Measurements from ENCODE around the gene C2CD4C.

The C2CD4C gene

DNA sequence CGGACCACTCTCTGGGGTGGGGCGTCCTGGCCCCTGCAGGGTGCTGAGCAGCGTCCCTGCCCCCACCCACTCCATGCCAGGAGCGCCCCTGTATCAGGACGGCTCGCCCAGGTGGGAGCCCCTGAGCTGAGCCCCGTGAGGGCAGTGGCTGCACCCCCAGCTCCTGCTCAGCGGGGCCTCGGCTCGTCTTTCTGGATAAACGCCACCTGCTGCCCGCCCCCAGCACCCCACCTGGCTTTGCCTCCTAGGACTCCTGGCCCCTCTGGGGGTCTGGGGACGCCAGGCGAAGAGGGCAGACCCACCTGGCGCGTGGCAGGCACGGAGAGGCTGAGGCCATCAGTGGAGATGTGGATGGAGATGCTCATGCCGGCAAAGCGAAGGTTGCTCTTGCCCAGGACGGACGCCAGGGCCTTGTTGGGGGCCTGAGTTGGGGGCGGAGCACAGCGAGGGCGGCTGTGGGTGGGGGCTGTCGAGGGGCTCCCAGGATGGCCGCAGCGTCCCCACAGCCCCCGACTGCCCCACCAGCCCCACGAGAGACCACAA lies 29.5 kb upstream of the C2CD4C start:
- no peak overlapping the region for H3K4me3 ChIP-seq (replicated peaks; ENCODE audit: low read depth, low read length)
- TF ChIP-seq, protein P1, sequence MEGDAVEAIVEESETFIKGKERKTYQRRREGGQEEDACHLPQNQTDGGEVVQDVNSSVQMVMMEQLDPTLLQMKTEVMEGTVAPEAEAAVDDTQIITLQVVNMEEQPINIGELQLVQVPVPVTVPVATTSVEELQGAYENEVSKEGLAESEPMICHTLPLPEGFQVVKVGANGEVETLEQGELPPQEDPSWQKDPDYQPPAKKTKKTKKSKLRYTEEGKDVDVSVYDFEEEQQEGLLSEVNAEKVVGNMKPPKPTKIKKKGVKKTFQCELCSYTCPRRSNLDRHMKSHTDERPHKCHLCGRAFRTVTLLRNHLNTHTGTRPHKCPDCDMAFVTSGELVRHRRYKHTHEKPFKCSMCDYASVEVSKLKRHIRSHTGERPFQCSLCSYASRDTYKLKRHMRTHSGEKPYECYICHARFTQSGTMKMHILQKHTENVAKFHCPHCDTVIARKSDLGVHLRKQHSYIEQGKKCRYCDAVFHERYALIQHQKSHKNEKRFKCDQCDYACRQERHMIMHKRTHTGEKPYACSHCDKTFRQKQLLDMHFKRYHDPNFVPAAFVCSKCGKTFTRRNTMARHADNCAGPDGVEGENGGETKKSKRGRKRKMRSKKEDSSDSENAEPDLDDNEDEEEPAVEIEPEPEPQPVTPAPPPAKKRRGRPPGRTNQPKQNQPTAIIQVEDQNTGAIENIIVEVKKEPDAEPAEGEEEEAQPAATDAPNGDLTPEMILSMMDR (IDR thresholded peaks at IDR 0.05; ENCODE audit: low read depth, low read length, missing control alignments), result no peak
- no peak for DNase-seq (ENCODE audit: extremely low read depth, low read depth)

DNA sequence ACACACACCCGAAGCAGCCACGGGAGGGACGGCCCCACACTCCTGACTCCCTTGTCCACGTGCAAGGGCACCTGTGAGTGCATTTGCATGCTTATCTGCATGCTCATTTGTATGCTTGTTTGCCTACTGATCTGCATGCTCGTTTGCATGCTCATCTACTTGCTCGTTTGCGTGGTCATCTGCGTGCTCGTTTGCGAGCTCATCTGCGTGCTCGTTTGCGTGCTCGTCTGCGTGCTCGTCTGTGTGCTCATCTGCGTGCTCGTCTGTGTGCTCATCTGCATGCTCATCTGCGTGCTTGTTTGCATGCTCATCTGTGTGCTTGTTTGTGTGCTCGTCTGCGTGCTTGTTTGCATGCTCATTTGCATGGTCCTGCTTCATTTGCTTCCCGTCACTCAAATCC lies 28.1 kb upstream of the C2CD4C start:
- TF ChIP-seq, protein P1 (IDR thresholded peaks at IDR 0.05; ENCODE audit: low read depth, low read length, missing control alignments), result no peak
- no peak for DNase-seq (ENCODE audit: extremely low read depth, low read depth)
- no peak overlapping the region for H3K4me3 ChIP-seq (replicated peaks; ENCODE audit: low read depth, low read length)

DNA sequence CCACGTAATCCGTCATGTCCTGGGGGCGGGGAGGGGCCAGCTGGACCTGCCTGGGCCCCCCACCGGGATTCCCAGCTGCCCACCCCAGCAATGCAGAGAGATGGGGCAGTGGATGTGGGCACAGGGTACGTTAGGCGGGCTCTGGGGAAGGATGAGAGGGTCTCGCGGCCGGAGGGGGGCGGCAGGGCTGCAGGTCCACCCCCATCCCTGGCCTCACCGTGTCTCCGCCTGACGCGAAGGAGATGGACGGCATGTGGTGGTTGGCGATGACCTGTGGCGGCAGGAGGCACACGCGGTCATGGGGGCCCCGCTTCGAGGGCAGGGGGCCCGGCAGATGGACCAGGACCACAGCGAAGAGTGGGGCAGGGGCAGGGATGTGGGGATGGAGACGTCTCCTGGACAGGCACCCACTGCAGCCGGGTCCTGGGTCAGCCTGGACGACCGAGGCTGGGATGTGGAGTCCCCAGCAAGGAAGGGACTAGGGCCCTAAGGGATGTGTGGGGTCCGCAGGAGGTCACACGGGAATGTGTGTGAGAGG lies 27.5 kb upstream of the C2CD4C start:
- no peak overlapping the region for H3K4me3 ChIP-seq (replicated peaks; ENCODE audit: low read depth, low read length)
- TF ChIP-seq, protein P1 (IDR thresholded peaks at IDR 0.05; ENCODE audit: low read depth, low read length, missing control alignments), result no peak
- DNase-seq (ENCODE audit: extremely low read depth, low read depth), result no peak

DNA sequence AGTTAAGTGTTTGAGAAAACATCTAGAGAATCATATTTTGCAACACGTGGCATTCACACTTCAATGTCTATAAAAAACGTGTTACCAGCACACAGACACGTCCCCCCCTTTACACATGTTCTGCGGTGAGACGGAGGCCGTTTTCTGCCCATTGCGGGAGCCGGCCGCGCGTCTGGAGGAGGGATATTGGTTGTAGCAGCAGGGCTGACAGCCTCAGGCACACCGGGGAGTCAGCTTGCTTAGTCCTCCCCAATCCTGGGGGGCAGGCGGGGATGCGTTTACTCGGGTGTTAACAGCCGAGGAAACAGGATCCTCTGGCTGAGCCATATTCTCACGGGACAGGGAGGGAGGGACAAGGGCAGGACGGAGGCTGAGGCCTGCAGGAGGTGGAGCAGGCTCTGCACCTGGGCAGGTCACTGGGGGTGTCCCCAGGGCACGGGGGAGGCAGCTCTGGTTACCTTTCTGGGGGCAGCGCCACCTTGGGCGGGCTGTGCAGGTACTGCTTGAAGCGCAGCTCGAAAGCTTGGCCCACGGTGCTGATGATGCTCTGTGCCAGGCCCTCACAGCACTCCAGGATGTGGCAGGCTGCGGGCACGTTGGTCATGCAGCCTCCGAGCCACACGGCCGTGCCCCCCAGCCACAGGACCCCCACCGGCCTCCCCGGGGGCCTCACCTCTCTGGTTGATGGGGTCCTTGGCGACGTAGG lies 26.9 kb upstream of the C2CD4C start:
- H3K4me3 ChIP-seq (replicated peaks; ENCODE audit: low read depth, low read length), result no peak overlapping the region
- DNase-seq (ENCODE audit: extremely low read depth, low read depth), result no peak
- TF ChIP-seq, protein P1 (IDR thresholded peaks at IDR 0.05; ENCODE audit: low read depth, low read length, missing control alignments), result no peak

DNA sequence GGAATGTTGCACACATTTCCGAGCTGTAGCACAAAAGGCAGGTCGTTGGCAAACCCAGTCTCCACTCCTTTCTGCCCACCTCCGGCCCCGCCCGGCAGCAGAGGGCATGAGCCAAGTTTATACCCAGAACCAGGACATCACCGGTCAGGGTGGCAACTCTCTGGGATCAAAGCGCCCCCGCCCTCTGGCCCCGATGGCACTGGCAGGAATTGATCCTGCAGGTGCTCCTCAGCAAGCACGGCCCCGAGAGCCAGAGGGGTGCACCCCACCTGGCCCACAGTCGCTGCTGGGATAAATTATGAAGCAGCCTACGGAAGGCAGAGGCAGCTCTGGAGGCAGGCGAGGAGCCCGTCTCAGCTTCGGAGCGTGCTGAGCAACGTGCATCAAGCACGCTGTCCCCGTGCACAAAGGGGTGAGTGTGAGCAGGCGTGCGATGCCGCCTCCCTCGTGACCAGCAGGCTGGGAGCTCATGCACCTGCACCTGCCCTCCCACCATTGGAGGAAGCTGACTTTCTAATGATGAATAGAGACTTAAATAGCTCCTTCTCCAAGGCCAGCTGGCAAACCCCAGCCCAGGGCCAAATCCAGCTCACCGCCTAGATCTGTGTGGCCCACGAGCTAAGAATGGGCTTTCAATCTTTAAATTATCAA lies 26.2 kb upstream of the C2CD4C start:
- H3K4me3 ChIP-seq (replicated peaks; ENCODE audit: low read depth, low read length), result no peak overlapping the region
- no peak for DNase-seq (ENCODE audit: extremely low read depth, low read depth)
- TF ChIP-seq, protein P1 (IDR thresholded peaks at IDR 0.05; ENCODE audit: low read depth, low read length, missing control alignments), result no peak

DNA sequence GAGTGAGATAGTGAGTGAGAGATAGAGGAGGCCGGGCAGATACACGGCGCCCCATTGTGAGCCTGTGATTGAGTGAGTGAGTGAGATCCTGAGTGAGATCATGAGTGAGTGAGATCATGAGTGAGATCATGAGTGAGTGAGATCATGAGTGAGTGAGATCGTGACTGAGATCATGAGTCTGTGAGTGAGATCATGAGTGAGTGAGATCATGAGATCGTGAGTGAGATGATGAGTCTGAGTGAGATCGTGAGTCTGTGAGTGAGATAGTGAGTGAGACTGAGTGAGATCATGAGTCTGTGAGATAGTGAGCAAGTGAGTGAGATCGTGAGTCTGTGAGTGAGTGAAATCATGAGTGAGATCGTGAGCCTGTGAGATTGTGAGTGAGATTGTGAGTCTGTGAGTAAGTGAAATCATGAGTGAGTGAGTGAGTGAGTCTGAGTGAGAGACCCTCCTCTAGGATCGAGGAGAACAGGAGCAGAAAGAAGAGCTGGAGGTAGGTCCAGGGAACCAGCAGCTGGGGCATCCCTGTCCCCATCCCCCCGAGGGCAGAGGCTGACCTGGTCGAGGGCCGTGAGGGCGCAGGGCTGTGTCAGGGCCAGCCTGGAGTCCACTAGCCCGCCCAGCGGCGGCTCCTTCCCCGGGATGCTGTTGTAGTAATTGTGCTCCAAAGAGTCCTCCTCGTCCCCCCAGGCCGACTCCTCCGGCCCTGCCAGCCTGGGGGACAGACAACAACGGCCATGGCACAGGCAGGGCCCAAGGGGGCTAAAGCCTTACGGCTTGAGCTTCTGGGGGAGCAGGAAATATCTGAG lies 25.4 kb upstream of the C2CD4C start:
- no peak for DNase-seq (ENCODE audit: extremely low read depth, low read depth)
- no peak overlapping the region for H3K4me3 ChIP-seq (replicated peaks; ENCODE audit: low read depth, low read length)
- TF ChIP-seq, protein P1 (IDR thresholded peaks at IDR 0.05; ENCODE audit: low read depth, low read length, missing control alignments), result no peak

Data from HFF-Myc (cell line).